ENCODE results near the gene NIPAL4.
"Not testable (repeated sequence)": the region's sequence is repeated elsewhere in the genome, so short reads cannot be mapped to it uniquely, and the experiment has no call there.

The NIPAL4 gene

GRCh38 chr5:157459715-157460599 lies at the start of gene NIPAL4:
TSS of gene NIPAL4 (plus strand) at chr5:157460213. CDS start at chr5:157460321, 108 bp downstream.
- Mint-ChIP-seq H3K9me3 (no peaks in the 10 kb centered on the region), H3K4me3 (peak within 1 kb of the TSS; percentile 79 to 80), H3K27ac (no peak within 1 kb of the TSS), H3K4me1 (peaks cover 30% of the 10 kb centered on the region), H3K27me3 (peaks cover 58% of the 10 kb centered on the region)
- ATAC-seq (peak; percentile 29), DNase-seq (peak; percentile 23 to 29)

GRCh38 chr5:157415838-157416237 lies 44.2 kb upstream of the NIPAL4 start:
- Mint-ChIP-seq H3K27me3 (peaks cover 28% of the 10 kb centered on the region), H3K9me3 (peaks cover 14 to 31% of the 10 kb centered on the region in 2 donors), H3K4me1 (no peaks in the 10 kb centered on the region), H3K27ac (no peak overlapping the region), H3K4me3 (no peak overlapping the region)
- ATAC-seq (no peak), DNase-seq (no peak)

- not testable (repeated sequence) for ATAC-seq, H3K27me3 Mint-ChIP-seq, H3K4me3 Mint-ChIP-seq, DNase-seq, H3K4me1 Mint-ChIP-seq, H3K9me3 Mint-ChIP-seq, H3K27ac Mint-ChIP-seq
Observed at GRCh38 chr5:157419521-157419920, 40.5 kb upstream of the NIPAL4 start.

- H3K4me1 Mint-ChIP-seq, H3K27ac Mint-ChIP-seq: not testable (repeated sequence)
Observed at GRCh38 chr5:157429920-157430319, 30.1 kb upstream of the NIPAL4 start.

GRCh38 chr5:157431544-157432200 lies 28.3 kb upstream of the NIPAL4 start:
- DNase-seq, result peak in 1 of 2 donors; percentile 10
- H3K27me3 Mint-ChIP-seq, result peaks cover 35% of the 10 kb centered on the region
- peaks cover 0 to 4% of the 10 kb centered on the region in 2 donors for H3K9me3 Mint-ChIP-seq
- peak; percentile 86 for ATAC-seq
- H3K4me1 Mint-ChIP-seq, result no peaks in the 10 kb centered on the region
- H3K4me3 Mint-ChIP-seq, result no peak overlapping the region
- H3K27ac Mint-ChIP-seq, result peak overlapping the region in 1 of 2 donors; percentile 86

More at GRCh38 chr5:157429920-157430319, 30.1 kb upstream of the NIPAL4 start:
- H3K9me3 Mint-ChIP-seq, DNase-seq, ATAC-seq, H3K4me3 Mint-ChIP-seq: not testable (repeated sequence)
- H3K27me3 Mint-ChIP-seq, result peaks cover 34% of the 10 kb centered on the region

GRCh38 chr5:157434096-157434495 lies 25.9 kb upstream of the NIPAL4 start:
- H3K4me3 Mint-ChIP-seq, result no peak overlapping the region
- H3K27ac Mint-ChIP-seq, result no peak overlapping the region

GRCh38 chr5:157443041-157443549 lies 16.9 kb upstream of the NIPAL4 start:
- Mint-ChIP-seq H3K9me3 (peaks cover 0 to 7% of the 10 kb centered on the region in 2 donors), H3K4me3 (no peak overlapping the region), H3K4me1 (no peaks in the 10 kb centered on the region), H3K27me3 (peaks cover 30% of the 10 kb centered on the region), H3K27ac (peak overlapping the region in 1 of 2 donors; percentile 59)
- no peak for ATAC-seq
- DNase-seq, result no peak

More at GRCh38 chr5:157434096-157434495, 25.9 kb upstream of the NIPAL4 start:
- DNase-seq (no peak), ATAC-seq (no peak)
- H3K27me3 Mint-ChIP-seq, result peaks cover 30% of the 10 kb centered on the region
- H3K4me1 Mint-ChIP-seq, result no peaks in the 10 kb centered on the region
- H3K9me3 Mint-ChIP-seq, result peaks cover 0 to 4% of the 10 kb centered on the region in 2 donors

GRCh38 chr5:157444224-157444623 lies 15.8 kb upstream of the NIPAL4 start:
- Mint-ChIP-seq H3K9me3 (peaks cover 0 to 7% of the 10 kb centered on the region in 2 donors), H3K4me3 (no peak overlapping the region), H3K27me3 (peaks cover 30% of the 10 kb centered on the region), H3K4me1 (no peaks in the 10 kb centered on the region), H3K27ac (no peak overlapping the region)
- ATAC-seq (no peak), DNase-seq (no peak)

- no peak for DNase-seq
- ATAC-seq, result no peak
- Mint-ChIP-seq H3K27me3 (peaks cover 30% of the 10 kb centered on the region), H3K4me3 (no peak overlapping the region), H3K4me1 (no peaks in the 10 kb centered on the region), H3K27ac (no peak overlapping the region), H3K9me3 (no peaks in the 10 kb centered on the region)
Observed at GRCh38 chr5:157445745-157446411, 14.1 kb upstream of the NIPAL4 start.

GRCh38 chr5:157446412-157446935 lies 13.5 kb upstream of the NIPAL4 start:
- Mint-ChIP-seq H3K9me3 (no peaks in the 10 kb centered on the region), H3K4me1 (no peaks in the 10 kb centered on the region)
- ATAC-seq, result no peak

GRCh38 chr5:157447201-157447637 lies 12.8 kb upstream of the NIPAL4 start:
- Mint-ChIP-seq H3K27ac (no peak overlapping the region), H3K9me3 (no peaks in the 10 kb centered on the region), H3K27me3 (peaks cover 30% of the 10 kb centered on the region), H3K4me1 (no peaks in the 10 kb centered on the region), H3K4me3 (no peak overlapping the region)
- ATAC-seq (no peak), DNase-seq (no peak)

More at GRCh38 chr5:157446412-157446935, 13.5 kb upstream of the NIPAL4 start:
- H3K4me3 Mint-ChIP-seq, result no peak overlapping the region
- no peak for DNase-seq
- no peak overlapping the region for H3K27ac Mint-ChIP-seq
- H3K27me3 Mint-ChIP-seq, result peaks cover 30% of the 10 kb centered on the region

GRCh38 chr5:157449011-157449723 lies 10.8 kb upstream of the NIPAL4 start:
- H3K9me3 Mint-ChIP-seq, result no peaks in the 10 kb centered on the region

GRCh38 chr5:157450024-157450423 lies 10.0 kb upstream of the NIPAL4 start:
- Mint-ChIP-seq H3K27ac (no peak overlapping the region), H3K4me3 (no peak overlapping the region), H3K27me3 (peaks cover 22% of the 10 kb centered on the region), H3K9me3 (no peaks in the 10 kb centered on the region), H3K4me1 (no peaks in the 10 kb centered on the region)
- no peak for DNase-seq
- ATAC-seq, result no peak

More at GRCh38 chr5:157449011-157449723, 10.8 kb upstream of the NIPAL4 start:
- no peak overlapping the region for H3K27ac Mint-ChIP-seq
- H3K4me1 Mint-ChIP-seq, result no peaks in the 10 kb centered on the region
- ATAC-seq (no peak), DNase-seq (no peak)
- H3K27me3 Mint-ChIP-seq, result peaks cover 19% of the 10 kb centered on the region
- no peak overlapping the region for H3K4me3 Mint-ChIP-seq

- ATAC-seq (no peak), DNase-seq (no peak)
- H3K27me3 Mint-ChIP-seq, result peaks cover 13% of the 10 kb centered on the region
- H3K4me3 Mint-ChIP-seq, result no peak overlapping the region
- no peak overlapping the region for H3K27ac Mint-ChIP-seq
- no peaks in the 10 kb centered on the region for H3K9me3 Mint-ChIP-seq
- H3K4me1 Mint-ChIP-seq, result no peaks in the 10 kb centered on the region
Observed at GRCh38 chr5:157451806-157452205, 8.2 kb upstream of the NIPAL4 start.
